HG02623 (cell line): ENCODE measurements around the gene C7orf57.

Experiments
- ATAC-seq: cut with Tn5 transposase; IDR thresholded peaks from one replicate; pipeline ENCODE4 v1.9.1; 2021; ENCODE audit warnings: moderate library complexity; ENCODE audit not compliant: unreplicated experiment

C7orf57 gene

GRCh38 chr7:48106906-48107659 lies 71.7 kb downstream of the C7orf57 start:
- no peak for ATAC-seq

GRCh38 chr7:48107926-48108472 lies 72.7 kb downstream of the C7orf57 start:
- no peak for ATAC-seq

- no peak for ATAC-seq
Measured at GRCh38 chr7:48108959-48109847, 73.9 kb downstream of the C7orf57 start.

GRCh38 chr7:48109848-48110663 lies 74.7 kb downstream of the C7orf57 start:
- peak; percentile 88 for ATAC-seq

- ATAC-seq: no peak
Measured at GRCh38 chr7:48110868-48111267, 75.5 kb downstream of the C7orf57 start.
